GM04504 (cell line): ENCODE measurements around the gene SUV39H1.
A peak's percentile ranks its signal among the peaks of the same experiment; 100 is the strongest.

Experiments used
- DNase-seq: peaks from one replicate; pipeline ENCODE4 v3.0.0-alpha.2; 2012; ENCODE audit warnings: low read depth

SUV39H1 gene

DNA sequence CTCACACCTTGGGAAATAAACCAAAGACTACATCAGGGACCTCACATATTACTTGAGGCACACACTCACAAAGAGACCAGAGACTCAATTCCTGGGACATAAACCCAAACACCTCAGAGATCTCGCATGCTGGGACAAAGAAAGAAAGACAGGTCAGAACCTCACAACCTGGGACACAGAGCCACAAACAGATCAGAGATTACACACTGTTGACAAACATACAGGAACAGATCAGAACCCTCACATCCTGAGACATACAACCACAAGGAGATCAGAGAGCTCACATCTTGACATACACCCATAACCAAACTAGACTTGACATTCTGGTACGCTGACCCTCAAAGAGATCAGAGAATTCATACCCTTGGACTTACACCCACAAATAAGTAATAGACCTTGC lies 17.3 kb downstream of the SUV39H1 start:
- DNase-seq: no peak

DNA sequence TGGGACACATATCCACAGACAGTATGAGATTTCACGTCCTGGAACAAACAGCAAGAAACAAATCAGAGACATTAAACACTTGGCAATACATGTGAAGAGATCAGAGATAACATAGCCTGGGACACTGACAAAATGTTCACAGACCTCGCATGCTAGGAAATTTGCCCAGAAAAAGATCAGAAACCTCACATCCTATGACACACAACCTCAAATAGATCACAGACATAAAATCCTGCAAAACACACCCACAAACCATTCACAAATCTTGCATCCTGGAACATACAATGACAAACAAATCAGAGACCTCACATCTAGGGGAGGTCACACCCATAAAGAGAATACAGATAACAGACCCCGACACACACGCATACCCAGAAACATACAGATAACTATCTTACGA lies 18.0 kb downstream of the SUV39H1 start:
- no peak for DNase-seq

GRCh38 chrX:48715072-48715471 lies 18.5 kb downstream of the SUV39H1 start:
- DNase-seq: peak; percentile 51

GRCh38 chrX:48715876-48716502 lies 19.5 kb downstream of the SUV39H1 start:
- no peak for DNase-seq

- DNase-seq: no peak
These were observed 23.4 kb downstream of the SUV39H1 start for GRCh38 chrX:48719958-48720357.

DNA sequence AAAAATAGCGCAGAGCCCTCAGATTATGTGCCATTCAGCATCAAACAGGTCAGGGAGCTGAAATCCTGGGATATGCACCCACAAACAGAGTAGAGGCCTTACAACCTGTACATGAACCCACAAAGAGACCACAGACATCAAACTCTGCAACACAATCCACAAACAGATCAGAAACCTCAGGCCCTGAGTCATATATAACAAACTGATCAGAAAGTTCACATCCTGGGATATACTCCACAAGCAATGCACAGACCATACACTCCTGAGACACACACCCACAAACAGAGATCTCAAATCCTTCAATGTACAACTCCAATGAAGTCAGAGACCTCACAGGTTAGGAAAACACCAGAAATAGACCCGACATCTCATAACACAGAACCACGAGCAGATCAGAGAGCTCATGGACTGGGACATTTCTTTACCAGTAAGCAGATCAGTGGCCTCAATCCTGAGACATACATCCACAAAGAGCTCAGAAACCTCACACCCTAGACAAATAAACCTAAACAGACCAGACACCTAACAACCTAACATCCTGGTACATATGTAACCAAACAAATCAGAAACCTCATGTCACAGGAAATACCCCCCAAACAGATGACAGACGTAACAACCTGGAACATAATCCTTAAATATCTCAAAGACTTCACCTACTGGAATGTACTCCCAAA lies 24.2 kb downstream of the SUV39H1 start:
- DNase-seq: no peak

DNA sequence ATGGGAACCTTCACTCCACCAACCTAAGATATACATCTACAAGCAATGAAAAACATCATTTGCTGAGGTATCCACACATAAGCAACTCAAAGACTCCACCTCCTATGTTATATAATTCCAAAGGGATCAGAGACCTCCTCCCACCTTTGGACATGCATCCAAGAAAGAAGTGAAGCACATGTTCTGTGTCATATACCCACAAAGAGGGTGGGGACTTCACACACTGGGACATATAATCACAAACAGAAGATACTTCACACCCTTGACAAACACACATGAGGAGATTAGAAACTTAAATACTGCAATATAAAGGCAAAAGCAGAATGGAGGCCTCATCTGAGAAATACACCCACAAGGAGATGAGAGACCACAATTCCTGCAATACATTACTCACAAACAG lies 25.4 kb downstream of the SUV39H1 start:
- DNase-seq: no peak

- no peak for DNase-seq
These were observed 30.1 kb downstream of the SUV39H1 start for GRCh38 chrX:48726596-48726995.

GRCh38 chrX:48728653-48729052 lies 32.1 kb downstream of the SUV39H1 start:
- no peak for DNase-seq

GRCh38 chrX:48736303-48736702 lies 39.8 kb downstream of the SUV39H1 start:
- DNase-seq: no peak

GRCh38 chrX:48736878-48737212 lies 40.3 kb downstream of the SUV39H1 start:
- DNase-seq: no peak

GRCh38 chrX:48737213-48737938 lies 40.8 kb downstream of the SUV39H1 start:
- DNase-seq: peak; percentile 91

DNA sequence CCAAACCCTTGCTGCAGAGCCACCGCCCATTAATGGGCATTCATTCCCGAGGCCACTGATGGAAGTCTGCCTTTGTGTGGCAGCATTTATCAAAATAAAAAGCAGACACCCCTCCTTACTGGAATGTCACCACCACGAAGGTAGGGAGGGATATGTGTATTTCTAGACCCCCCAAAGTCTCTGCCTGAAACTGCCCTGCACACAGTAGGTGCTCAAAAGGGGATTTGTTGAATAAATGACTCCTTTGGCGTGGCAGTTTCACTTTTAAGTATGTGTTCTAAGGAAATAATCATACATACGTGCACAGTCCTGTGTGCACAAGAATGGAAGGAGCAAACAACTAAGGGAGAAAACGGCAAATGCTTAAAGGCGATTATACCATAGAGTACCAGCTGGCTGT lies 41.4 kb downstream of the SUV39H1 start:
- no peak for DNase-seq

GRCh38 chrX:48741834-48742233 lies 45.3 kb downstream of the SUV39H1 start:
- no peak for DNase-seq

- no peak for DNase-seq
These were observed 48.7 kb downstream of the SUV39H1 start for GRCh38 chrX:48745222-48745621.

DNA sequence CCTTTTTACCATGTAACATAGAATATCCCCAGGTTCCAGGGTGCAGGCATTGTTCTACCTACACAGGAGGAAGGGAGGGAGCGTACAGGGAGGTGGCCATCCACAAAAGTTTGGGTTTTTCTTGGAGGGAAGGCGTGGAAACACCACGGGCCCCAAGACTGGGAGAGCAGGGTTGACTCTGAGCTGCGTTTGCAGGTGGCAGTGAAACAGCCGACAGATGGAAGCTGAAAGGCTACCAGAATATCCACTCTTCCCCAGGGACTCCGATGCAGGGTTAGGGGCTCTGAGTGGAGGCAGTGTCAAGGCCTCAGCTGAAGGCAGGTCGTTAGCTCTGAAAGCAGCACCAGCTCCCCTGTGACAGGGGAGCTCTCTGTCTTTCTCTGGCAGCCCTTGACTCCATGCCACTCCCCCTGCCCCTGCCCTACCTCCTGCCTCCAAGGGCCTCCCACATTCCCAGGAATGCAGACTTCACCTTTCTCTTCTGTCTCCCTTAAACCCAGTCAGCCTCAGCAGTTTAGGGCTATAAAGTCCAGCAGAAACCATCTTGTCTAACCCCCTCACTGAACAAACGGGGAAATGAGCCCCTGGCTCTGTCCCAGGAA lies 51.0 kb downstream of the SUV39H1 start:
- no peak for DNase-seq

DNA sequence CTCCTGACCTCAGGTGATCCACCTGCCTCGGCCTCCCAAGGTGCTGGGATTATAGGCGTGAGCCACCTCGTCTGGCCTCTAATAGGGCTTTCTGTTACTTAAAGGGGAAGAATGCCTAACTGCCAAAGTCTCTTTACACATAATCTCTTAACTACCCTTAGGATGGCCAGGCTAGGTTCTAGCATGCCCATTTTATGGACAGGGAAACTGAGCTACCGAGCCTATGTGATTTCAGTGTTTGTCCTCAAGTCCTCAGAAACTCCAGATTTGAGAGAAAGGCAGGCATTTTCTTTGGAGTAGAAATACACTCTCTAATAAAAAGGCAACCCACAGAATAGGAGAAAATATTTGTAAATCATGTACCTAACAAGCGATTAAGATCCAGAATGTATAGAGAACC lies 52.6 kb downstream of the SUV39H1 start:
- DNase-seq: no peak

- DNase-seq: no peak
These were observed 54.8 kb downstream of the SUV39H1 start for GRCh38 chrX:48751343-48751742.

GRCh38 chrX:48752498-48752897 lies 56.0 kb downstream of the SUV39H1 start:
- no peak for DNase-seq

DNA sequence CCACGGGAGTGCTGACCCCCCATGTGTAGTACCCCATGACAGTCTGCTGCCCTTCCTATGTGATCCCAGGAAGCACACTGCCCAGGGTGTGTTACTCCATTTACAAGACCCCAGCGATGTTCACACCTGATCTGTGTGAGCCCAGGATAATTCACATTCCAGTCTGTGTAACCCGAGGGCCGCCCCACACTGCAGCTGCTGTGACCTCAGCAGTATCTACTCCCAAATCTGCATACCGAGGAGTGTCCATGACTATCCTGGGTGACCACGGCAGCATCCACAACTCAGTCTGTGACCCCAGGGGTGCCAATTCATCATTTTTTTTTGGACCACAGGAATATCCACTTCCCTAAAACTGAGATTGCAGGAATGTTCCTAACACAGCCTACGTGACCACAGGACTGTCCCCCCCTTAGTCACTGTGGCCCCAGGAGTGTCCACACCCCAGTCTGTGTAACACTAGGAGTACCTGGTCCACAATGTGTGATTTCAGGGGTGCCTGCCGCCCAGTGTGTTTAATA lies 57.2 kb downstream of the SUV39H1 start:
- DNase-seq: no peak

GRCh38 chrX:48754238-48754637 lies 57.7 kb downstream of the SUV39H1 start:
- no peak for DNase-seq
